Smooth muscle cell (in vitro differentiated cells): Measurements from ENCODE around the gene P2RX5. TPM values are rescaled to one million over a fixed set of nuclear protein-coding genes. Genes with fewer than 3 reads are reported as not detected.
"Not testable (repeated sequence)": the region's sequence is repeated elsewhere in the genome, so short reads cannot be mapped to it uniquely, and the experiment has no call there.

Experiments
- DNase-seq: peaks from one replicate; lab custom pipeline; 2025; ENCODE audit not compliant: unreplicated experiment; lab: John Stamatoyannopoulos, UW
- H2AFZ ChIP-seq: fragments of 200-600 bp; sonication (generic); 2 replicates; pipeline ENCODE4 v1.6.0; 2016; ENCODE audit warnings: antibody characterized with exemption, low read depth, mild to moderate bottlenecking
- H3F3A ChIP-seq: fragments of 200-600 bp; sonication (generic); 2 replicates; pipeline ENCODE4 v1.6.0; 2017; ENCODE audit warnings: antibody characterized with exemption, low read depth
- H3K27ac ChIP-seq: fragments of 200-600 bp; sonication (generic); 2 replicates; pipeline ENCODE4 v1.5.1; 2016; ENCODE audit warnings: low read depth, mild to moderate bottlenecking
- H3K27me3 ChIP-seq: fragments of 200-600 bp; sonication (generic); 2 replicates; pipeline ENCODE4 v1.6.1; 2016; ENCODE audit warnings: low read depth, mild to moderate bottlenecking
- H3K36me3 ChIP-seq: fragments of 200-600 bp; sonication (generic); 2 replicates; pipeline ENCODE4 v1.5.1; 2016; ENCODE audit warnings: low read depth
- H3K4me1 ChIP-seq: fragments of 200-600 bp; sonication (generic); 2 replicates; pipeline ENCODE4 v1.5.1; 2016; ENCODE audit warnings: low read depth
- H3K4me2 ChIP-seq: fragments of 200-600 bp; sonication (generic); 2 replicates; pipeline ENCODE4 v1.6.0; 2016; ENCODE audit warnings: mild to moderate bottlenecking
- H3K4me3 ChIP-seq: fragments of 200-600 bp; sonication (generic); 2 replicates; pipeline ENCODE4 v1.5.1; 2016; ENCODE audit warnings: mild to moderate bottlenecking
- H3K79me2 ChIP-seq: fragments of 200-600 bp; sonication (generic); 2 replicates; pipeline ENCODE4 v1.6.0; 2016; ENCODE audit warnings: low read depth, mild to moderate bottlenecking
- H3K9ac ChIP-seq: fragments of 200-600 bp; sonication (generic); 2 replicates; pipeline ENCODE4 v1.6.0; 2016; ENCODE audit warnings: low read depth
- H3K9me3 ChIP-seq: fragments of 200-600 bp; sonication (generic); replicated peaks from 2 replicates; pipeline ENCODE4 v1.5.1; 2016; ENCODE audit warnings: low read depth
- H4K20me1 ChIP-seq: fragments of 200-600 bp; sonication (generic); 2 replicates; pipeline ENCODE4 v1.6.0; 2016; ENCODE audit warnings: low read depth
- WGBS: methylation state at CpG from one replicate; pipeline ENCODE4 v1.1.7; 2016; ENCODE audit warnings: low lambda C conversion rate; 5-methylcytosine and 5-hydroxymethylcytosine counted together
- polyA plus RNA-seq: library from polyadenylated mRNA; unstranded; fragments of >200 nt; fragmentation: Nextera tagmentation; extraction: Ambion mirVana; gene quantifications from 2 replicates; pipeline ENCODE4 v1.2.1, GENCODE V29; 2016
- total RNA-seq: library from RNA; depleted of rRNA; stranded (reverse); fragments of >200 nt; gene quantifications from 2 replicates; pipeline ENCODE4 v1.2.3, GENCODE V29; 2014
- TF ChIP-seq, protein P1 (sequence below): fragments of 200-600 bp; sonication (generic); IDR thresholded peaks from 2 replicates; pipeline ENCODE4 v1.5.1; 2017; ENCODE audit warnings: borderline replicate concordance, mild to moderate bottlenecking, antibody characterized with exemption; ENCODE audit not compliant: insufficient read depth, poor library complexity, severe bottlenecking

The P2RX5 gene
- total and polyA plus RNA-seq, 2 experiments from 2014 or later, result not detected

DNA sequence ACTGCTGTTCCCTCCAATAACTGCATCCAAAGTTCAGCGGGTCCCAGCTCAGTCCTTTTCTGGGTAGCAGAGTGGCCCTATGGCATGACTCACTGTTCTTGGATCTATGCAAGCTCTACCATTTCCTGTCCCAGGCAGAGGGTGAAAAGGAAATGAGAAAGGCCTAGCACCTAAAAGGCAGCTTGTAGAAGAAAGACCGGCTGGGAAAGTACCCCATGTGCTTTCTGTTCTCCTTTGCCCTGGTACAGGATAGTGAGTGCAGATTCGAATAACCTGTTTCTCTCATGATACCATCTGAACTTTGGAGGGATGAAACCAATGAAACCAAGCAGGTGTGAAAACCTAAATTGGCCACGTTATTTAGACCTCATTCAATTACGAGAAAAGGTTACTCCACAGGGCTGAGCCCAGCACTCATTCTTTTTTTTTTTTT lies 15.0 kb upstream of the P2RX5 start:
- no peak overlapping the region for H3K9ac ChIP-seq
- H2AFZ ChIP-seq, result no peak overlapping the region
- H3K4me3 ChIP-seq, result no peak overlapping the region
- no peaks in the 10 kb centered on the region for H3K9me3 ChIP-seq
- H3K4me1 ChIP-seq, result no peaks in the 10 kb centered on the region
- H3K27me3 ChIP-seq, result no peaks in the 10 kb centered on the region
- no peaks in the 10 kb centered on the region for H3F3A ChIP-seq
- no peak overlapping the region for H3K4me2 ChIP-seq
- H3K79me2 ChIP-seq, result no peaks in the 10 kb centered on the region
- WGBS, result 78% methylated on average over 5 of the region's 5 CpGs
- H3K36me3 ChIP-seq, result peaks cover 11% of the 10 kb centered on the region
- TF ChIP-seq, protein P1, sequence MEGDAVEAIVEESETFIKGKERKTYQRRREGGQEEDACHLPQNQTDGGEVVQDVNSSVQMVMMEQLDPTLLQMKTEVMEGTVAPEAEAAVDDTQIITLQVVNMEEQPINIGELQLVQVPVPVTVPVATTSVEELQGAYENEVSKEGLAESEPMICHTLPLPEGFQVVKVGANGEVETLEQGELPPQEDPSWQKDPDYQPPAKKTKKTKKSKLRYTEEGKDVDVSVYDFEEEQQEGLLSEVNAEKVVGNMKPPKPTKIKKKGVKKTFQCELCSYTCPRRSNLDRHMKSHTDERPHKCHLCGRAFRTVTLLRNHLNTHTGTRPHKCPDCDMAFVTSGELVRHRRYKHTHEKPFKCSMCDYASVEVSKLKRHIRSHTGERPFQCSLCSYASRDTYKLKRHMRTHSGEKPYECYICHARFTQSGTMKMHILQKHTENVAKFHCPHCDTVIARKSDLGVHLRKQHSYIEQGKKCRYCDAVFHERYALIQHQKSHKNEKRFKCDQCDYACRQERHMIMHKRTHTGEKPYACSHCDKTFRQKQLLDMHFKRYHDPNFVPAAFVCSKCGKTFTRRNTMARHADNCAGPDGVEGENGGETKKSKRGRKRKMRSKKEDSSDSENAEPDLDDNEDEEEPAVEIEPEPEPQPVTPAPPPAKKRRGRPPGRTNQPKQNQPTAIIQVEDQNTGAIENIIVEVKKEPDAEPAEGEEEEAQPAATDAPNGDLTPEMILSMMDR, result no peak
- H3K27ac ChIP-seq, result no peak overlapping the region
- DNase-seq, result no peak
- no peaks in the 10 kb centered on the region for H4K20me1 ChIP-seq

DNA sequence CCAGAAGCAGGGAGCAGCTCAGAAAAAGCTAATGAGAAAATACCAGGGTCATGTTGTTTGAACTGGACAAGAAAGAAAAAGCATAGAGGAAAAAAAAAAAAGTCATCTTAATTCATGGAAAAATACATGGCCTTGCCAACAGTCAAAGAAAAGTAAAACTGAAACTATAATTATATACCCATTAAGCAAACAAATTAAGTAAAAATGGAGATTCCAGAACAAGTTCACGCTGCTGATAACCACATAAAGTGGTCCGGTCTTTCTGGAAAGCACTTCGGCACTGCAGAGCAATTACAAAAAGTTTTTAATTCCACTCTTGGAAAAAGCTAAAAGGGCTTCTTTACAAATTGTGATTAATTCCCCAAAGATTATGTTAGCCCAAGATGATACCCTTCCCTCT lies 12.4 kb upstream of the P2RX5 start:
- Histone ChIP-seq H3K4me2 (no peak overlapping the region), H3K9ac (no peak overlapping the region), H2AFZ (no peak overlapping the region), H3K9me3 (no peaks in the 10 kb centered on the region), H4K20me1 (no peaks in the 10 kb centered on the region), H3K4me3 (no peak overlapping the region), H3K4me1 (no peaks in the 10 kb centered on the region), H3K36me3 (no peaks in the 10 kb centered on the region), H3F3A (no peaks in the 10 kb centered on the region), H3K27ac (no peak overlapping the region), H3K27me3 (no peaks in the 10 kb centered on the region), H3K79me2 (no peaks in the 10 kb centered on the region)
- no peak for DNase-seq
- 95% methylated on average over 3 of the region's 3 CpGs for WGBS
- TF ChIP-seq, protein P1, result no peak

DNA sequence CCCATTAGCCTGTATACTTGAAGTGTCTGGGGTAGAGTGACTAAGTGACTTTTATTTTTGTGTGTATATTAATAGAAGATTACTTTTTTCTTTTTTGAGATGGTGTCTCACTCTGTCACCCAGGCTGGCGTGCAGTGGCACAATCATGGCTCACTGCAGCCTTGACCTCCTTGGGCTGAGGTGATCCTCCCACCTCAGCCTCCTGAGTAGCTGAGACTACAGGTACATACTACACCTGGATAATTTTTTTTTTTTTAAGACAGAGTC lies 9.7 kb upstream of the P2RX5 start:
- not testable (repeated sequence) for H3K36me3 ChIP-seq, DNase-seq, H3F3A ChIP-seq, H3K4me1 ChIP-seq, H3K9me3 ChIP-seq, H3K4me2 ChIP-seq, H4K20me1 ChIP-seq, H2AFZ ChIP-seq, H3K4me3 ChIP-seq, H3K27me3 ChIP-seq, H3K79me2 ChIP-seq, H3K9ac ChIP-seq, H3K27ac ChIP-seq
- WGBS, result 100% methylated on average over 1 of the region's 1 CpG

DNA sequence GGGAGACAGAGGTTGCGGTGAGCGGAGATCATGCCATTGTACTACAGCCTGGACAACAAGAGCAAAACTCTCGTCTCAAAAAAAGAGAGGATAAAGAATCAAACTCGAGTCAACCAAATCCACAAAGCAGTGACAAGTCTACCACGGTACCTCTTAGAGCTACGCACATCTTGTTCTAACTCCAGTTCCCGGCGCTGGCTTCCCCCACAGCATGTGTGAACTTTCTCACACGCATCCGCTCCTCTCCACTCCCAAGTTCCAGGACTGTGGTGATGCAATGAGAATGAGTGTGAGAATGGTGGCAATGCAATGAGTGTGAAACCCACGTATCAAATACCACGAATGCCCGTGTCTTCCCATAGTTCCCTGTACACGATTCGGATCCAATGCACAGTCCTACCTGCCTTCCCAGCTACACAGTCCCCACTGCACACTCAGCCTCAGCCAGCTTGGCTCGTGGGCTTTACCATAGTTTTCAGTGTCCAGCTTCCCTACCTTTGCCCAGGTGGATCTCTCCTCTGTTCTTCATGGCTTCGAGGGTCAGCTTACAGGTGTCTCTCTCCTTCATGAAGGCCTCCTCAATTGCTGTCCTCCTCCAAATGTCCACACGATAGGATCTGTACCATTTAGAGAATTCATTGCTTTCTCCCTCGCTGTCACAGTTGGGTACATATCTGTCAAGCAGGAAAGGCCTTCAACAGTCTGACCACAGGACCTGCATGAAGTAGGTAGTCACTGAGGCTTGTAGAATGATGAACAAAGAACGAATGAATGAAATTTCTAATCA lies 9.2 kb upstream of the P2RX5 start:
- H3K27ac ChIP-seq, result no peak overlapping the region
- H3K9ac ChIP-seq, result no peak overlapping the region
- no peak overlapping the region for H3K4me3 ChIP-seq
- TF ChIP-seq, protein P1, result no peak
- no peaks in the 10 kb centered on the region for H3K4me1 ChIP-seq
- WGBS, result 88% methylated on average over 20 of the region's 20 CpGs
- no peak overlapping the region for H3K4me2 ChIP-seq
- no peaks in the 10 kb centered on the region for H3F3A ChIP-seq
- no peak overlapping the region for H2AFZ ChIP-seq
- no peaks in the 10 kb centered on the region for H3K9me3 ChIP-seq
- H3K79me2 ChIP-seq, result no peaks in the 10 kb centered on the region
- H3K36me3 ChIP-seq, result no peaks in the 10 kb centered on the region
- H4K20me1 ChIP-seq, result no peaks in the 10 kb centered on the region
- no peak for DNase-seq
- H3K27me3 ChIP-seq, result no peaks in the 10 kb centered on the region

DNA sequence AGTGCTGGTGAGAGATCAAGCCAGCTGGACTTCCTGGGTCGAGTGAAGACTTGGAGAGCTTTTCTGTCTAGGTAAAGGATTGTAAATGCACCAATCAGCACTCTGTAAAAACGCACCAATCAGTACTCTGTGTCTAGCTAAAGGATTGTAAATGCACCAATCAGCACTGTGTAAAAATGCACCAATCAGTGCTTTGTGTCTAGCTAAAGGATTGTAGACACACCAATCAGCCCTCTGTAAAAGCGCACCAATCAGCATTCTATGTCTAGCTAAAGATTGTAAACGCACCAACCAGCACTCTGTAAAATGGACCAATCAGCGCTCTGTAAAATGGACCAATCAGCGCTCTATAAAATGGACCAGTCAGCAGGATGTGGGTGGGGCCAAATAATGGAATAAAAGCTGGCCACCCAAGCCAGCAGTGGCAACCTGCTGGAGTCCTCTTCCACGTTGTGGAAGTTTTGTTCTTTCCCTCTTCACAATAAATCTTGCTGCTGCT lies 6.1 kb upstream of the P2RX5 start:
- H3K4me3 ChIP-seq, result not testable (repeated sequence)
- WGBS, result 90% methylated on average over 7 of the region's 7 CpGs

More for the DNA sequence above, 6.1 kb upstream of the P2RX5 start:
- H2AFZ ChIP-seq, H3K9me3 ChIP-seq, H3K4me2 ChIP-seq, H3K27ac ChIP-seq, H3K36me3 ChIP-seq, H3K4me1 ChIP-seq, H4K20me1 ChIP-seq, DNase-seq, H3F3A ChIP-seq, H3K79me2 ChIP-seq, H3K9ac ChIP-seq: not testable (repeated sequence)
- H3K27me3 ChIP-seq, result peaks cover 14% of the 10 kb centered on the region
